ENCODE data around the gene THOC6.

THOC6 gene

DNA sequence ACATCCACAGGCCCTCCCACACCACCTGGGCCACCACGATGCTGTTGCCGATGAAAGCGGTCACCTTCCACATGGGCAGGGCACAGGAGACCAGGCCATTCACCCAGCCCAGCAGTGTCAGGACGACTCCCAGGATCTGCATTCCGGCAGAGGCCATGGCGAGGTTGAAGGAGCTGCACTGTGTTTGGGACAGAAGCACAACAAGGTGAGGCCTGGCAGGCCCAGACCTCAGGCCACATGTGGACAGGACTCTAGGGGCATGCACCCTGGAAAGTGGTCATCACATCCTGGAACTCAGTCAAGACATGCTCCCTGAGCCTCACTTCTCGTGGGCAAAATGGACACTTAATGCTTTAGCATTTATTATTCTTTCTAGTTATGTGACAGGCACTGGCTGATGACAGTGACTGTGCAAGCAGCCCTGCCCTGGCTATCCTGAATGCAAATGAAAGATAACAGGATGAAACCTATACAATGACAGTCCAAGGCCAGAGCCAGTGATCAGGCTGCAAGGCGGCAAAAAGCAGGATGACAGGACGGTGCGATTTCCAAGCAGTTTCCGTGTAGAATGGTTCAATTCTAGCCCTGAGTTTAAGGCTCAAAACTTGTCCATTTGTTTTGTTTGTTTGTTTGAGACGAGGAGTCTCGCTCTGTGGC is 7.8 kb upstream of the THOC6 start:
- DNase-seq (ENCODE audit: low read depth) = no peak

DNA sequence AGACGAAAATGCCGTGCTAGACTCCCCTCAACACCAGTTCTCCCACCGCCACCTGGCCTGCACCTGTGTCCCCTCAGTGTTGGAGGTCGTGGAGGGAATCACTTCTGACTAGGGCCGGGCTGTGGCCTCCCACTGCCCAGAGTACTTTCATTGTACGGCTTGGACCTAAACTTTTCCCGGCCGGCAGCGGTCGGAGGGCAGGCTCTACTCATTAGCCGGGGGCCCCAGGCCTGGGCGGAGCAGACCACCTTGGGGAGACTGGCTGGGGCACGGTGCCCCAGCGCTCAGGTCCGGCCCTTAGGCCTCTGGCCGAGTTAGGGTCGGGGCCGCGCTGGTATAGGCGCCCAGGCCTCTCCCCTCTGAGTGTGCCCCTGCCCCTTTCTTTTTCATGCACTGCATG is 6.5 kb upstream of the THOC6 start:
- no peak for DNase-seq (ENCODE audit: low read depth)

DNA sequence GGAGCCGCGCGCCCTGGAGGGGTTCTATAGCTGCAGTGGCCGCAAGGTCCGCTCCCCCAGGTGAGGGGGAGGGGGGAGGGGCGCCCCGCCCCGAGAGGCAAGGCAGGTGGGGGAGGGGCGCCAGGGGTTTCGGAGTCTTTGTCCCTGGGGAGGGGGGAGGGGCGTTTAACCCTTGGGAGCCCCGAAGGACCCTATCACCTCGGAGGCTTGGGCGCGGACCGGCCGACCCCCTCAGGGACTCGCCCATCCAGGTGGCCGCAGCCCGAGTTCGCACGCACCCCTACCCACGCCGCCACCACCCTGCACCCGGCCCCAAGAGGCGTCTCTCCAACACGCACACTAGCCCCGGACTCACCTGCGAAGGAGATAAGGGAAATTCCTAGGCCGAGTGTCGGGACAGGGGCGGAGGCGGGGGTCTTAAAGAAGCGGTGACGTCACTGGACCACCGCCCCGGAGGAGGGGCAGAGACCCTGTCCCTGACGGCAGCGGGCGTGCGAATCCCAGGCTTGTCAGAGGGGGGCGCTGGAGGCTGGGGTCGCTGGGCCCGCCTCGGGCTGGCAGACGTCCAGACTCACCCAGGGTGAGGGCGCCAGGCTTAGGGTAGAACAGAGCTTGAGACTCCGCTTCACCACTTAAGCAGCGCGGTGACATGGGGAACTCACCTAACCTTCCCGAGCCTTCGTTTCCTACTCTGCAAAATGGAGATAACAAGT is 5.9 kb upstream of the THOC6 start, which contains the start of gene CLDN6:
TSS of gene CLDN6 (minus strand) at position 390 of the 713 bp plus-strand sequence. CDS start 2,162 bp downstream, outside the sequence.
- DNase-seq (ENCODE audit: low read depth) = no peak

DNA sequence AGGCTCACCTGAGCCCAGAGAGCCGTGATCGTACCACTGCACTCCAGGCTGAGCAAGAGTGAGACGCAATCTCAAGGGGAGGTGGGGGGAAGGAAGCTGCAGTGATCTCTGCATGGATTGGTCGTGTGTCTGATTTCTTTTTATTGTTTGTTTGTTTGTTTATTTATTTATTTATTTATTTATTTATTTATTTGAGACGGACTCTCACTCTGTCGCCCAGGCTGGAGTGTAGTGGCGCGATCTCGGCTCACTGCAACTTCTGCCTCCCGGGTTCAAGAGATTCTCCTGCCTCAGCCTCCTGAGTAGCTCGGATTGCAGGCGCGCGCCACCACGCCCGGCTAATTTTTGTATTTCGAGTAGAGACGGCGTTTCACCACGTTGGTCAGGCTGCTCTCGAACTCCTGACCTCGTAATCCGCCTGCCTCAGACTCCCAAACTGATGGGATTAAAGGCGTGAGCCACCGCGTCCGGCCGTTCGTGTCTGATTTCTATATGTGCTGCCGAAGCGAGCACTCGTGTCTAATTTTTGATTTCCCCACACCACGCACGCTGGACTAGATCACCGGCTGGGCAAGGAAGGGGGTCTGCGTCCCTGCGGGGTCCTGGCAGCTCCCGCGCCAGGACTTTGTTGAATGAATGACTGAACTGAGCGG is 4.1 kb upstream of the THOC6 start:
- no peak for DNase-seq (ENCODE audit: low read depth)

DNA sequence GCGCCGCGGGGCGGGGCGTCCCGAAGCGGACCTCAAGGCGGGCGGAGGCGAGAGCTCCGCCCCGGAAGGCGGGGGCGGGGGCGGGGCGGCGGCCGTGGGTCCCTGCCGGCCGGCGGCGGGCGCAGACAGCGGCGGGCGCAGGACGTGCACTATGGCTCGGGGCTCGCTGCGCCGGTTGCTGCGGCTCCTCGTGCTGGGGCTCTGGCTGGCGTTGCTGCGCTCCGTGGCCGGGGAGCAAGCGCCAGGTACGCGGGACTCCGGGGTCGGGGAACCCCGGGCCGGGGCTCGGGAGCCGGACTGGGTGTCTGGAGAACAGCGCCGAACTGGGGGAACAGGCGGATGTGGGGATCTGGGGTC is 3.6 kb upstream of the THOC6 start, which contains the start of gene TNFRSF12A:
TSS of gene TNFRSF12A (plus strand) at position 122 of the 357 bp plus-strand sequence. CDS start at position 152, 30 bp downstream.
- peak; percentile 81 for DNase-seq (ENCODE audit: low read depth)

DNA sequence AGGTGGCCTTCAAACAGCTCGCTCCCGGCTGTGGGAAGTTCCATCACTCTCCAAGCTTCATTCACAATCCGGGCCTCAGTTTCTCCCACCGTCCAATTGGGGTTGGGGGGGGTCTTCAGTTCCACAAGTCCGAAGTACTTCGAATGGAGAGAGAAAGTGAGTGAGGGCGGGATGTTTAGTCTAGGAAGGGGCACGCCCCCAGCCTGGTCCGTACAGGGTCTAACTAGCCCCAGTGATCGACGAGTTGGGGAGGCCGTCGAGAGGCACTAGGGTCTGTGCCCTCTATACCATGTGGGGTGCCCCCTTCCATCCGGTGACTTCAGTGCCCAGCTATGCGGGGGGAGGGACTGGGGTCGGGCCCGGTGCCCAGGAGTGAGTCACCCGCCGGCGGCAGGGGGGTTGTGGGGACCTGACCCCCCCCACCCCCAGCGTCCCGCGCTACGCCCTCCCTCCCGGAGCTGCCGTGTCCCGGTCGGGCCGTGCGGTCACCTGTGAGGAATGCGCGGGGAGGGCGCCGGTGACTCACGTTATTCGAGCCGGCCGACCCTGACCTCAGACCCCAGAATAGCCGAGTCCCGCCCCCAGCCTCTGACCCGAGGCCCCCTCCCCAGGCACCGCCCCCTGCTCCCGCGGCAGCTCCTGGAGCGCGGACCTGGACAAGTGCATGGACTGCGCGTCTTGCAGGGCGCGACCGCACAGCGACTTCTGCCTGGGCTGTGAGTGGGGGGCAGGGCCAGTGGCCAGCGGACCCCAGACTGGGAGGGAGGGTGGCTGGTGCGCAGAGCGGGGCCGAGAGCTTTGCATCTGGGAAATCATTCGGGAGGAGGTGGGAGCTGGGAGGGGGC is 3.0 kb upstream of the THOC6 start:
- peak; percentile 90 for DNase-seq (ENCODE audit: low read depth)

DNA sequence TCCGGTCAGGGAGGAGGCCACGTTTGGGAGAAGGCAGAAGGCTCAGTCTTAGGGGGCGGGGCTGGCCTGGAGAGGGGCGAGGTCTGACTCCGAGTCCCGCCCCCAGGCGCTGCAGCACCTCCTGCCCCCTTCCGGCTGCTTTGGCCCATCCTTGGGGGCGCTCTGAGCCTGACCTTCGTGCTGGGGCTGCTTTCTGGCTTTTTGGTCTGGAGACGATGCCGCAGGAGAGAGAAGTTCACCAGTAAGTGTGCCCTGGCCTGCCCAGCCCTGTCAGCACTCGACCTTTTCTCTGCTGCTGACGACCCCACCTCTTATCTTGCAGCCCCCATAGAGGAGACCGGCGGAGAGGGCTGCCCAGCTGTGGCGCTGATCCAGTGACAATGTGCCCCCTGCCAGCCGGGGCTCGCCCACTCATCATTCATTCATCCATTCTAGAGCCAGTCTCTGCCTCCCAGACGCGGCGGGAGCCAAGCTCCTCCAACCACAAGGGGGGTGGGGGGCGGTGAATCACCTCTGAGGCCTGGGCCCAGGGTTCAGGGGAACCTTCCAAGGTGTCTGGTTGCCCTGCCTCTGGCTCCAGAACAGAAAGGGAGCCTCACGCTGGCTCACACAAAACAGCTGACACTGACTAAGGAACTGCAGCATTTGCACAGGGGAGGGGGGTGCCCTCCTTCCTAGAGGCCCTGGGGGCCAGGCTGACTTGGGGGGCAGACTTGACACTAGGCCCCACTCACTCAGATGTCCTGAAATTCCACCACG is 2.2 kb upstream of the THOC6 start:
- peak; percentile 96 for DNase-seq (ENCODE audit: low read depth)

DNA sequence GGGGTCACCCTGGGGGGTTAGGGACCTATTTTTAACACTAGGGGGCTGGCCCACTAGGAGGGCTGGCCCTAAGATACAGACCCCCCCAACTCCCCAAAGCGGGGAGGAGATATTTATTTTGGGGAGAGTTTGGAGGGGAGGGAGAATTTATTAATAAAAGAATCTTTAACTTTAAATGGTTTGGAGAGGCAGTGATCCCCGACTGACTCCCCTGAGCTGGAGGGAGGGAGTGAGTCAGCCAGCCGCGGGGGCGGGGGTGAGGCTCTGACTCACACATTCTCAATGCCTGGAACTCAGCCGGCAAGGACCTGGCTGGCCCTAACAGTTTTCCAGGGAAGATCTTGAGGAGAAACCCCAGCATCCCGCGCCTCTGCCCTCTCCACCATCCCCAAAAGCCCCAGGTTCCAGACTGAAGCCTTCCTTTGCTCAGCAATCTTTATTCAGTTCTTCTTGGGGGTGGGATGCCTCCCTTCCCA is 1.6 kb upstream of the THOC6 start:
- DNase-seq (ENCODE audit: low read depth) = peak; percentile 96

DNA sequence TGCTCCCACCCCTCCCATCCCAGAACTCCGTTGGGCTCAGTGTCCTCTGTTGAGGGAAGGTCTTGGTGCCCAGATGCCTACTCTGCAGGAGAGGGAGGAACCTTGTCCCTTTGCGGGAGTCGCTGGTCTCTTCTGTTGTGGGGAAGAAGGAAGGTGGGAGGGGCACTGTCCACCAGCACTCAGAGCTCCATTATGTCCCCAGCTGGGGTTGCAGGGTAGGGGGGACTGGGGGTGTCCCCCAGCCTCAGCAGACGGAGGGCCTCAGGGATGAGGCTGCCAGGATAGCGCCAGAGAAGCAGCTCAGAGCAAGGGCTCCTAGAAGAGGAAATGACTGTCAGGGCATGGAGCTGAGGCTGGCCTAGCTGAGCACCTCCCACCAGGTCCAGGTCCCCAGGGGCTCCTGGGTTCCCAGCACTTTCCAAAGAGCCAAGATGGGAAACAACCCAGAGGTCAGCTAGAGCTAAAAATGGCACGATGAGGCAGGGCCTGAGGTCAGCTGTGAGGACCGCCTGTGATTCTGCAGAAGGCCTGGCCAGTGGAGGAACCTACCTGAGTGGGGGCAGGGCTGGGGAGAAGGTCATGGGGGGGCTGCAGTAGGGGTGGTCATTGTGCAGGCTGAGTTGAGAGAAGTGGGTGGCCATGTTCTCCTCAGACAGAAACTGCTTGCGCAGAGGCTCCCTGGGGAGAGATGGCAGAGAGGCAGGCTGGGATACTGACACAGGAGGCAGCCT is 986 bp upstream of the THOC6 start:
- peak; percentile 12 for DNase-seq (ENCODE audit: low read depth)

DNA sequence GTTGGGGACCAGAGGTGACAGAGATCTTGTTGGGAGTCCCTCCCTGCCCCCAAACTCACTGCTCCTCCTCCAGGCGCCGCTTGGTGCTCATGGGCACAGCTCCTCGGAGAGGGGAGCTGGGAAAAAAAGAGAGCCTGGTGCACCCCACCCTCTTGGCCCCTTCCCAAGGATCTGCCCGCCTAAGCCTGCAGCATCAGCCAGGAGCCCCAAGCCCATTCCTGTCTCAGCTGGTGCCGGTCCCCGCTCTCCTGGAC is 493 bp upstream of the THOC6 start:
- peak; percentile 60 for DNase-seq (ENCODE audit: low read depth)

DNA sequence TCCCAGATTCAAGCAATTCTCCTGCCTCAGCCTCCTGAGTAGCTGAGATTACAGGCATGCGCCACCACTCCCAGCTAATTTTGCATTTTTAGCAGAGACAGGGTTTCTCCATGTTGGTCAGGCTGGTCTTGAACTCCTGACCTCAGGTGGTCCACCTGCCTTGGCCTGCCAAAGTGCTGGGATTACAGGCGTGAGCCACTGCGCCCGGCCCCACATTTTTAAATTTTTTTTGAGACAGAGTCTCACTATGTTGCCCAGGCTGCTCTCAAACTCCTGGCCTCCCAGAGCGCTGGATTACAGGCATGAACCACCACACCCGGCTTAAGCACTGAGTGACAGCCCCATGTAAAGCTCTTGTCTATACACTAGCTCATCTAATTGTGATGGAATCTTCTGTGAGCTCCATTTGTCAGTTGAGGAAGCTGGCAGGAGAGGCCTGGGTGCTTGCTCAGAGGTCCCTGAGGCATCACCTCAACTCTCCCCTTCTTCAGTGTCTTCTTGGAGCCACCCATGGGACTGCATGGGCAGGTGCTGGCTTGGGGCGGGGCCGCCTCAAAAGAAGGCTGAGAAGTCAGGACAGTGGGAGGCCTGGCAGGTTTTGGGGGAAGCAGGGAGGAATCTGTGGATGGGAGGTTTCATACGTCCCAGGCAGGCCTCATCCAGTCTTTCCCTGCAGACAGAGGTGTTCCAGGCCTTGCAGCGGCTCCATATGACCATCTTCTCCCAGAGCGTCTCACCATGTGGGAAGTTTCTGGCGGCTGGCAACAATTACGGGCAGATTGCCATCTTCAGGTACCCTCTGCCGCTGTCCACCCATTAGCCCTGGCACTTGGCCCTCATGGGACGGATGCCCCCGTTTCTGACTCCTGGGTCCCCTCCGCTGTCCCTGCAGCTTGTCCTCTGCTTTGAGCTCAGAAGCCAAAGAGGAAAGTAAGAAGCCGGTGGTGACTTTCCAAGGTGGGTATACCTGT is 1.5 kb downstream of the THOC6 start:
- no peak for DNase-seq (ENCODE audit: low read depth)

DNA sequence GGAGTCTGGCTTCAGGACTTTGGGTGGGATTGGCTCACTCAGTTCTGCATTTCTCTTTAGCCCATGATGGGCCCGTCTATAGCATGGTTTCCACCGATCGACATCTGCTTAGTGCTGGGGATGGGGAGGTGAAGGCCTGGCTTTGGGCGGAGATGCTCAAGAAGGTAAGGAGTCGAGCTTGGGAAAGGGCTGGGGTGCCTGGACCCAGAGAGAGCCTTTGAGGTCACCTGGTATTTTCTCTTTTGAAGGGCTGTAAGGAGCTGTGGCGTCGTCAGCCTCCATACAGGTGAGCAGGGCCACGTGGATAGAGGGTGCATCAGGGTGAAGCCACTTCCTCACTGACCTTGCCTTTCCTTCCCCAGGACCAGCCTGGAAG is 2.2 kb downstream of the THOC6 start:
- DNase-seq (ENCODE audit: low read depth) = no peak

DNA sequence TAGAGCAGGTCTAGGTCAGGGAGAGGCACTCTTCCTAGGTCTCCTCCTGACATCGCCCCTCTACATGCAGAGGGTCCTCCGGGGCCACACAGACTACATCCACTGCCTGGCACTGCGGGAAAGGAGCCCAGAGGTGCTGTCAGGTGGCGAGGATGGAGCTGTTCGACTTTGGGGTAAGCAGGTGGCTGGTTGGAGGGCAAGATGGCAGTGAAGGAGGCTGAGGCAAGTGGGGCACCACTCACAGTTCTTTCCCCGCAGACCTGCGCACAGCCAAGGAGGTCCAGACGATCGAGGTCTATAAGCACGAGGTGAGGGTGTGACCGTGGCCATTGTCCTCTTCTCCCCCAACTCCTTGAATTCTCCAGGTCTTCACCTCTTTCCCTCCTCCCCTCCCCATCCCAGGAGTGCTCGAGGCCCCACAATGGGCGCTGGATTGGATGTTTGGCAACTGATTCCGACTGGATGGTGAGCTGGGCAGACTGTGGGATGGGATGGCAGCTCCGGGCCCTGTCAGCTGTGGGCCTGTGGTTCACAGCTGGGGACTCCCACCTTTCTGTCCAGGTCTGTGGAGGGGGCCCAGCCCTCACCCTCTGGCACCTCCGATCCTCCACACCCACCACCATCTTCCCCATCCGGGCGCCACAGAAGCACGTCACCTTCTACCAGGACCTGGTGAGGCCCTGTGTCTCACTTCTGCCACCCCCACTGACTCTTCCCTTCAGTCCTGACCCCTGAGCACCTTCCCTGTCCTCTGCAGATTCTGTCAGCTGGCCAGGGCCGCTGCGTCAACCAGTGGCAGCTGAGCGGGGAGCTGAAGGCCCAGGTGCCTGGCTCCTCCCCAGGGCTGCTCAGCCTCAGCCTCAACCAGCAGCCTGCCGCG is 3.0 kb downstream of the THOC6 start:
- no peak for DNase-seq (ENCODE audit: low read depth)

DNA sequence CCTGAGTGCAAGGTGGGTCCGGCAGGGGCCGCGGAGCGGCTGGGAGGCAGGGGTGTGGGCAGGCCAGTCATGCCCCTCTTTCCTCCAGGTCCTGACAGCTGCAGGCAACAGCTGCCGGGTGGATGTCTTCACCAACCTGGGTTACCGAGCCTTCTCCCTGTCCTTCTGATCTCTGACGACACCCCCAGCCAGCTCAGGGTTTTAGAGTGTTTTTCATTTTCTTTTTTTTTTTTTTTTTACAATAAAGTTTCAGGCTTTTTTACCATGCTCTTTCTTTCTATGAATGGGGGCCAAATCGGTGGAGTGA is 3.6 kb downstream of the THOC6 start:
- no peak for DNase-seq (ENCODE audit: low read depth)

DNA sequence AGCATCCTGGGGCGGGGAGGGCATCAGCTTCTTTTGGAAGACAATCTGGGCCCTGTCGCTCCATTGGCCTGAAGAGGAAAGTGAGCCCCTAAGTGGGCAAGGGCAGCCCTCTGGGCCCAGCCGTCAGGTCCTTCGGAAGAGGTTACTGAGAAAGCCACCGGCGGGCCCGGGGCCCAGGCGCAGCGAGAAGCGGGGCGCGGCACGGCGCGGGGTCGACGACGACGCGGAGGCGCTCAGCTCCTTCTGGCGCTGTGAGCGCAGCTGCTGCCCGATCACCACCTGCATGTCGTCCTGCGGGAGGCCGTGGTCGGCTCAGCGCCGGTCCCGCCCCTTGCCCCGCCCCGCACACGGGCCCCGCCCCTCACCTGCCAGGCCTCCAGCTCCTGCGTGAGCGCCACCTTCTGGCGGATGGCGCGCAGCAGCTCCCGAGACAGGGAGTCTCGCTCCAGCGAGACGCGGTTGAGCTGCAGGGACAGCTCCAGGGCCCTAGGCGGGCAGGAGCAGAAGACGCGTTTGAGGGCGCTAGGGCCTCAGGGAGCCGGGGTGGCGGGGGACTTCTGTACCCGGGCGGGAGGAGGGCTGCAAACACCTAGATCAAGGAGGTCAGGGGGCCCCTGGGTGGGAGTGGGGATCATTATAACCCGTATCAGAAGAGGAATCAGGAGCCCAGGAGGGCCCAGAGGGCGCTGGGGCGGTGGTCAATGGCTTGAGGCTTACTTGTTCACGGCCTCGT is 4.3 kb downstream of the THOC6 start:
- peak; percentile 66 for DNase-seq (ENCODE audit: low read depth)

DNA sequence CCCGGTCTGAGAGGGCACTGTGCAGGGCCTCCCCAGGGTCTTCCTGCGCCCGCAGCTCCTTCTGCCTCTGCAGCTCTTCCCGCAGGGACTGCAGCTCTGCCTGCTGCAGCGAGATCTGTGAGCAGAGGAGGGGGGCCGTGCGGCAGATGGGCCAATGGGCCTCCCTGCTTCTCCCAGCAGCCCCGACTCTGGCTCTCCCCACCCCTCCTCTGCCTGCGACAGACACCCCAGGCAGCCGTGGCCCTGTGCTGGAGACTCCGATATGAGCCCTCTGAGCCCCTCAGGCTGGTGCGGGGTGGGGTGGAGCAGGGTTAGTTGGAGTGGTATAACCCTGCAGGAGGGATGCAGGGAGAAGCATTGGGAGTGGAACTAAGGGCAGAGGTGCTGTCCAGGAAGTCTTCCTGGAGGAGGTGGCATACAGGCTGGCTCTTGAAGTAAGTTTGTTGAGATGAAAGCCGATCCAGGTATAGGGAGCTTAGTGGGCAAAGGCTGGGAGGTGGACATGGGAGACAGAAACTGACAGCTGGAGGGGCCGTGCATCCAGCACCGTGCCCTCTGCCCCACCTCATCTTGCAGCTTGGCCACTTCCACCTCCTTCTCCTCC is 5.0 kb downstream of the THOC6 start:
- DNase-seq (ENCODE audit: low read depth) = no peak

DNA sequence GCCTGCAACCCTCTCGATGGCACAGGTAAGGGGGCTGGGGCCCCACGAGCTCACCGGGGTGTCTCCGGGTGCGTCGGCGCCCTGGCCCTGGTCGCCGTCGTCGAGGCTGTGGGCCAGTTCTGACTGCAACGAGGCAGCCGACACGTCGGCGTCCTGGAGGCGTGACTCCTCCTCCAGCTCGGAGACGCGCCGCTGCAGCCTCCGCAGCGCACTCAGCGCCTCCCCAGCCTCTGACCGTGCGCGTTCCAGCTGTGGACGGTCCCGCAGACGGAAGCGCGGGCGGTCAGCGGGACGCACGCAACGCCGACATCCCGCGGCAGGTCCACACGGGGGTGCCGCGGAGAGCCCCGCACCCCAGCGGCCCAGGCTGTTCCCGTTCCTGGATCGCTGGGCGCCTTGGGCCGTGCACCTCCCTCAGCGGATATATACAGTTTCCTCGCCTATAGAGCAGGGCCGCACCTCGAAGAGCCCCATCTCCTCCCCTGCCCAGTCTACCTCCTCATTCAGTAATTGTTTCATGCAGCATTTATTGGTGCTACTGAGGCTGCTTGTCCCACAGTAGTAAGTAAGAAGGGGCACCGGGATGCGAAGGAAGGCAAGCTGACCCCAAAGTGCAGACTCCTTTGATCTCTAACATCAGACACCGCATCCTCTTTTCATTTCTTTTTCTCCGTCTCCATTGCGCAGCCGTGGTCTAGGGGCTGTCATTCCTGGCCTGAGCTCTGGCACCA is 5.8 kb downstream of the THOC6 start:
- peak; percentile 48 for DNase-seq (ENCODE audit: low read depth)

All from iris pigment epithelial cell (primary cell).